GM12873 (cell line): ENCODE data around the gene TASOR2.

Experiments used
- TF ChIP-seq, protein P1 (sequence below): IDR thresholded peaks from 2 replicates; pipeline ENCODE4 v1.5.1; 2012; ENCODE audit warnings: low read depth, mild to moderate bottlenecking, moderate library complexity, low read length, control low read depth; ENCODE audit not compliant: insufficient read depth; ENCODE audit errors: missing control alignments

TASOR2 gene

DNA sequence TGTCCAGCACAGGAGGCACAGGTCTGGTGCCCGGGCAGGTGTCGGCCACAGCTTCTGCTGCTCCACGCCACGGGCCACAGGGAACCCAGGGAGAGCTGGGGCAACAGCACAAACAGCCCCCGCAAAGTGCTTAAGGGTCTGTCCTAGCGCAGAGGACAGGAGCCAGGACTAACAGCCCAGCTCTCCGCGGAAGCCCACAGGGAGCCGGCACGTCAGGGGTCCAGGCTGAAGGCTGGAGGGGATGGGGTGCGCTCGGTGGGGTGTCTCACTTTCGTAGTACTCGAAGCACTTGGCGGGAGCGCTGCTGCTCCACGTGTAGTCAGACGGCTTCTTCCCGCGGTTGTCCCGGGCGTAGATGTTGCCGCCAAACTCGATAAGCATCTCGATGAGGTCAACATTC lies 43.1 kb upstream of the TASOR2 start:
- TF ChIP-seq, protein P1, sequence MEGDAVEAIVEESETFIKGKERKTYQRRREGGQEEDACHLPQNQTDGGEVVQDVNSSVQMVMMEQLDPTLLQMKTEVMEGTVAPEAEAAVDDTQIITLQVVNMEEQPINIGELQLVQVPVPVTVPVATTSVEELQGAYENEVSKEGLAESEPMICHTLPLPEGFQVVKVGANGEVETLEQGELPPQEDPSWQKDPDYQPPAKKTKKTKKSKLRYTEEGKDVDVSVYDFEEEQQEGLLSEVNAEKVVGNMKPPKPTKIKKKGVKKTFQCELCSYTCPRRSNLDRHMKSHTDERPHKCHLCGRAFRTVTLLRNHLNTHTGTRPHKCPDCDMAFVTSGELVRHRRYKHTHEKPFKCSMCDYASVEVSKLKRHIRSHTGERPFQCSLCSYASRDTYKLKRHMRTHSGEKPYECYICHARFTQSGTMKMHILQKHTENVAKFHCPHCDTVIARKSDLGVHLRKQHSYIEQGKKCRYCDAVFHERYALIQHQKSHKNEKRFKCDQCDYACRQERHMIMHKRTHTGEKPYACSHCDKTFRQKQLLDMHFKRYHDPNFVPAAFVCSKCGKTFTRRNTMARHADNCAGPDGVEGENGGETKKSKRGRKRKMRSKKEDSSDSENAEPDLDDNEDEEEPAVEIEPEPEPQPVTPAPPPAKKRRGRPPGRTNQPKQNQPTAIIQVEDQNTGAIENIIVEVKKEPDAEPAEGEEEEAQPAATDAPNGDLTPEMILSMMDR = no peak

DNA sequence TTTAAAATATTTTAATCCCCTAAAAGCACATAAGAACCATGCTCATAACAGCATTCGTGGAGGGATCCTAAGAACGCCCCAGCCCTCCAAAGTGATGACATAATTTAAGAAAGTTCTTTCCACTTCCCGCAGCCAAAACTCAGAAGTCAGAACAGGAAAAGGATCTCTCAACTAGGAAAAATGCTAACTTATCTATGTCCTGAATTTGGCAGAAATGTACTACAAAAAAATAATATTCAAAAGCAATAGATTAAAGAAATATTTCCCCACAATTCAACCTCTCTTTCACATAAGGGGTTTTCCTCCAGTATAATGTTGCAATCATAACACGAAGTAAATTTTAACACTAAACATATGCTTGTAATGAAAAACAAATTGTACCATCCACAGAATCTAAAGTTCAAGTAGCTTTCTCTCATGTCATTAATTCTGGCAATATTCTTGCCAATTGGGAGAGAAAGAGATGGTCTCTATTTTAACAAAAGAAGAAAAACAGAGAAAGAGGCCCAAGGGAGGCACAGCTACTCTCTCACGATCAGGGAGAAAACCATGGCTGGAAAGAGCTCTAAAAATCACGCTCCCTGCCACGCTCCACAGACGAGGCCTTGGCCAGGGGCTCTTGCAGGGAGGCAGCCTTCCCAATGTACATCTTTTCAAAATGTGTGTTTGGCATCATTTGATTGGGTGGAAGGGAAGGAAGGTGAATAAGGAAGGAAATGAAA lies 41.1 kb upstream of the TASOR2 start:
- TF ChIP-seq, protein P1 = no peak

GRCh38 chr10:5644930-5645329 lies 39.7 kb upstream of the TASOR2 start:
- TF ChIP-seq, protein P1 = no peak

GRCh38 chr10:5645375-5645774 lies 39.3 kb upstream of the TASOR2 start:
- TF ChIP-seq, protein P1 = no peak

DNA sequence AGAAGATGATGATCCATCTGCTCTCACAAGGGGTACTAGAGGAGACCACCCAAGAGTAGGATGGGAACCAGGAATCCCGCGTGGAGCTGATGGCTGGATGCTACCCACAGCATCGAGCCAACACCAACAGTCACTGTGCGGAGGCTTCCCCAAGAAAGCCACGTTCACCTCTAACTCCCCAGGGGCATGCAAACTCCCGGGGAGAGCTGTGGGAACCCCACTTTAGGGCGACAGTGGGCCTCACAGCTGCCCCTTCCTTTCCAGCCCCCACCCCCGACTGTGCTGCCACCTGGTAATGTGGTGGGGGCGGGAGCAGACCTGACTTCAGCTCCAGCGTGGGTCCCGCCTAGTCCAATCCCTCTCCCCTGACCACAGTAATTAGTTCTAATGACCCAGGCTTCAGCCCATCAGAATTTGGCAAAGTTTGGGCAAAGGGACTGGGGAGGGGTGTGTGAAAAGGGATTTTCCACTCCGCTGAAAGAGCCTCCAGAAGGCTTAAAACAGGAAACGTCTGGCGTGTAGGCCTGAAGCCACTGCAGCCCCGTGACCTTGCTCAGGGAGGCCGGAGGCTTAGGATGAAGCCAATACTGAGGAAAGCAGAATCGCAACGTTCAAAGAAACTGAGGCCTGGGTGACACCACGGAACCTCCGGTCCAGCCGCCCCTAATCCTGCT lies 38.6 kb upstream of the TASOR2 start:
- TF ChIP-seq, protein P1 = no peak

DNA sequence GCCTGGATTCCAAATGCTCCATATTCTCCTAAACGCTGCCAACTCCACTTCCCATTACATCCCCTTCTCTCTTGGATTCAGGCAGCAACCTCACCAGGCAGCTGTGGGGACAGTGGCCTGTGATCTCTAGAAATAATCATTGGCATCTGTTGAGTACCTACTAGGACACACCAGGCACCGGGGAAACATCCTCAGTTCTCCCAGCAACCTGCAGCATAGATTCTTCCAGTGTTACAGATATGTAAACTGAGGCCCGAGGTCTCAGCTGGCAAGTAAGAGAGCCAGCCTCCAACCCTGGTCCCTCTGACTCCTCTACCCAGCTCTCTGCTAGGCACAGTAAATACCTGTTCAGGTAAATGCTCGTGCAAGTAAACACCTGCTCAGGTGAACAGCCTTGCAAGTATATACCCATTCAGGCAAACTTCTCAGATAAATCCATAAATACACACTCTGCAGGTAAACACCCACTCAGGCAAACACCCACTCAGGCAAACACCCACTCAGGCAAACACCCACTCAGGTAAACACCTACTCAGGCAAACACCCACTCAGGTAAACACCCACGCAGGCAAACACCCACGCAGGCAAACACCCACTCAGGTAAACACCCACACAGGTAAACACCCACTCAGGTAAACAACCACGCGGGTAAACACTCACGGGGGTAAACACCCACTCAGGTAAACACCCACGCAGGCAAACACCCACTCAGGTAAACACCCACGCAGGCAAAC lies 37.0 kb upstream of the TASOR2 start:
- TF ChIP-seq, protein P1 = no peak
